SKM-1 (cell line): ENCODE results near the gene LOC128125822.
A peak's percentile ranks its signal among the peaks of the same experiment; 100 is the strongest.
"Not testable (repeated sequence)": the region's sequence is repeated elsewhere in the genome, so short reads cannot be mapped to it uniquely, and the experiment has no call there.

Experiments
- DNase-seq: peaks from one replicate; lab custom pipeline; 2025; ENCODE audit not compliant: unreplicated experiment; lab: John Stamatoyannopoulos, UW

The LOC128125822 gene

DNA sequence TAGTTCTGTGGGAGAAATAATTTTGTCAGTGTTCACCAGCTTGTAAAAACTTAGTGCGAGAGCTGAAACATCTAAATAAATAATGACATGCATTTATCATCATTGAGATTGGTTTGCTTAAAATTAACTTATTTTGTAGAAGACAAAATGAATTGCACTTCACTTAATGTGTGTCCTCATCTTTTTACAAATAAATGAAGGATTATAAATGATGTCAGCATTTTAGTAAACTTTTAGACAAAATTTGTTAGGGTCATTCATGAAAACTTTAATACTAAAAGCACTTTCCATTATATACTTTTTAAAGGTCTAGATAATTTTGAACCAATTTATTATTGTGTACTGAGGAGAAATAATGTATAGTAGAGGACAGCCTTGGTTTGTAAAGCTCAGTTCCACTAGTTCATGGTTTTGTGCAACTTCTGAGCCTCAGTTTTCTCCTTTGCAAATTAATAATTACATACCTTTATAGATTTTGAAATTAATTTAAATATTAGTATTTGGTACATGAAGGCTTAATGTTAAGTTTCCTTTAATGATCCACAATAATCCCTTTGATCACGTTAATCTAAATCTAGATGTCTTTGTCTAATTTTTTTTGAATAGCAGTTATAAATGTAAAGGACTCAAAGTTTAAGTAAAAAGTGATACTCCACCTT is 9.2 kb downstream of the LOC128125822 start:
- no peak for DNase-seq

DNA sequence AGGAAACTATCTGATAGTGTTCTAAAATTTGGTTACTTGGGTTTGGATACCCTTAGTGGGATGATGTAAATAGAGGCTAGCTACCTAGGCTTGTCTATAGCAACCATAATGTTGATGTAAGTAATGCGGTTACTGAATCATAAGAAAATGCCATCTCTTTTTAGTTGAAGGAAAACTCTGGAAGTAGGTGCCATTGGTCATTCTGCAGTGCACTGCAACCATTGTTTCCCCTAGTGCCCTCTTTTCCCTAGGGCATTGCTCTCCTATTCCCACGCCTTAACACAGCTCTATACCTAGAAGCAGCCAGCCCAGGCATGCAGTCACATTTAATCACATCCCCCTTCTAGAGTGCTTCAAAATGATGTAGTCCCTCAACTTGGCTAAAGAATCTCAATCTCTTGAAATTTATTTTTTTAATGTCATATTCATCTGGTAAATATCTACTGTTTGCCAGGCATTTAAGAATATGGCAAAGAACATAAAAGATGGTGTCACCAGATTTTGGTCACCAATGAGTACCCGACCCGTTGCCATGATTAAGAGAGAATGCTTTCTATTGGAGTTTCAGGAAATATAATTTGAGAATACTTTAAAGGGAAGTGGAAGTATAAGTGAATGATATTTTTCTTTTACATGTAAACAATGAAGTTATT is 10.4 kb downstream of the LOC128125822 start:
- DNase-seq, result no peak

DNA sequence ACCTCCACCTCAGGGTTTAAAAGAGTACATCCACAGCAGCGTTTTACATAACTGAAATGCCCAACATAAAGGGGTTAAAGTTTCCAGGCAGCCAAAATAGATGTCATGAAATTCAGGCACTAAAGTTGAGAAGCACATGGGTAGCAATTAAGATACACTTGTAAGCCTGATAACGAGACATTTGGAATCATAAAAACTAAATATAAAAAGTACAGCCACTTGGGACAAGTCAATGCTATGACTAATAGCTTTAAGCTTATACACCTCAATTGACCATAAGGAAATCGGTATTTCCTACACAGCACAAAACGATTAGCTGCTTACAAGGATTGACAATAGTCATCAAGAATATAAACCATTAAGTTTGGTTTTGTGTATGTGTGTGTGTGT is 11.8 kb downstream of the LOC128125822 start:
- DNase-seq, result no peak

DNA sequence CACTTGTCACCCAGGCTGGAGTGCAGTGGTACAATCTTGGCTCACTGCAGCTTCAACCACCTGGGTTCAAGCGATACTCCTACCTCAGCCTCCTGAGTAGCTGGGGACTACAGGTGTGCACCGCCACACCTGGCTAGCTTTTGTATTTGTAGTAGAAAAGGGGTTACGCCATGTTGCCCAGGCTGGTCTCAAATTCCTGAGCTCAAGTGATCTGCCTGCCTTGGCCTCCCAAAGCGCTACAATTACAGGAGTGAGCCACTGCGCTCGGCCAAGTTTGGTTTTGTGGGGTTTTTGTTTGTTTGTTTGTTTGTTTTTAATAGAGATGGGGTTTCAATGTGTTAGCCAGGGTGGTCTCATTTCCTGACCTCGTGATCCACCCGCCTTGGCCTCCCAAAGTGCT is 12.3 kb downstream of the LOC128125822 start:
- DNase-seq, result no peak

DNA sequence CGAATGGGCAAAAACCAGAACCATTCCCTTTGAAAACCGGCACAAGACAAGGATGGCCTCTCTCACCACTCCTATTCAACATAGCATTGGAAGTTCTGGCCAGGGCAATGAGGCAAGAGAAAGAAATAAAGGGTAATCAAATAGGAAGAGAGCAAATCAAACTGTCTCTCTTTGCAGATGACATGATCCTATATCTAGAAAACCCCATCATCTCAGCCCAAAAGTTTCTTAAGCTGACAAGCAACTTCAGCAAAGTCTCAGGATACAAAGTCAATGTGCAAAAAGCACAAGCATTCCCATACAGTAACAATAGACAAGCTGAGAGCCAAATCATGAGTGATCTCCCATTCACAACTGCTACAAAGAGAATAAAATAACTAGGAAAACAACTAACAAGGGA is 13.4 kb downstream of the LOC128125822 start:
- DNase-seq, result not testable (repeated sequence)

DNA sequence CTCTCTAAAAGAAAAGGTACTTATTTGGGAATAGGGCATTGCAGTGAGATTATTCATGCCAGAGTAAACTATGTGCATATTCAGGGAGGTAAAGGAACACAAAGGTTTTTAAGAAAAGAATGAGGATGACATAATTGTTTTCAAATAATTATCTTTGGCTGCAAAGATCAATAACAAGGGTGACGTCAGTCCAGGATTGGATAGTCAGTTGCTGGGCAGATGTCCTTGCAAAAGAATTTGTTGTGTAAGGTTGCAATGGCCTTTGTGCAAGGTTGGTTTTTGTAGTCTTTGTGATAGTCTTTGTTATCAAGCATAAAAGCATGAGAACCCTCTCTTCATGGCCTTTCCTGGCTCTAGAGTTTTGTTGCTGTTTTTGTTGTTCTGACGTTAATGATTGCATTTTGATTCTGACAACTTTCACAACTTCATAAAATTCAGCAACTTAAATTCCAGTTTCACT is 17.7 kb downstream of the LOC128125822 start:
- DNase-seq, result no peak

DNA sequence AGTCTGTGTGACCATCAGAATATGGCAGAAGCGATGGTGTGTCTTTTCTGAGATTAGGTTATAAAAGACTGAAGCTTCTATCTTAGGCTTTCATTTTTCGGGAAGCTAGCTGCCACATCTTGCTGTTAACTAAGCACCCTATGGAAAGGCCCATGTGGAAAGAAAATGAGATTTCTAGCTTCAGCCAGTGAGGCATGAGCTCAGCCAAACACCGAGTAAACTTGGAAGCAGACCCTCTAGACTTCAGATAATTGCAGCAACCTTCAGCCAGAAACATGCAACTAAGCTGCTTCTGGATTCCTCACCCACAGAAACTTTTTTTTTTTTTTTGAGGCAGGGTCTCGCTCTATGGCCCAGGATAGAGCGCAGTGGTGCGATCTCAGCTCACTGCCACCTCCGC is 20.6 kb downstream of the LOC128125822 start:
- DNase-seq, result no peak

DNA sequence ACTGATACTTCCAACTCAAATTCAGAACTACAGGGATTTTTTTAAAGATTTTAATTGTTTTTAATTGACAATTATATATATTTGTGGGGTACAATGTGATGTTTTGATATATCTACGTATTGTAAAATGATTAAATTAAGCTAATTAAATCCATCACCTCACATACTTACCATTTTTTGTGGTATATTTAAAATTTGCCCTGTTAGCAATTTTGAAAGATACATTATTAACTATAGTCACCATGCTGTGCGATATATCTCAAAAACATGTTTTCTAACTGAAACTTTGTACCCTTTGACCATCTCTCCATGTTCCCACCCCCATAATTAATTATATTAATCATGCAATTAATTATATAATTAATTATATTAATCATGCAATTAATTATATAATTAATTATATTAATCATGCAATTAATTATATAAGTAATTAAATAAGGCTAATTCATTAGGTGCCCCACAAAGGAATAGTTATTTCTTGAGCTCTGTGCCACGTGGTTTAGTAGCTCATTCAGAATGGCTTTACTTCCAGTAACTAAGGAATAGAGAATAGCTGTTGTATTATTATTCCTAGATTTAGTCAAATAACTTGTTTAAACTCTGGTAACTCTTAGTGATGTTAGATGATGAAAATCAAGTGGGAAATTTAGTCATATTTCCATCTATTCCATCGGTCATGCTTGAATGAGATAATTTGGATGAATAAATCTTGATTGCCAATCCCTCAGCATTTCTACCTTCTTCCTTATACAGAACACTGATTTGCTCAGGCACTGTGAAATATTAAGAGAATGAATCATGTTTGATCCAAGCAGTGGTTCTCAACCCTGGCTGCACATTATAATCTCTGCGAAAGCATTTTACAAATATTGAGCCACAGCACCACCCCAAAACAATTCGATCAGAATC is 25.1 kb downstream of the LOC128125822 start:
- no peak for DNase-seq

DNA sequence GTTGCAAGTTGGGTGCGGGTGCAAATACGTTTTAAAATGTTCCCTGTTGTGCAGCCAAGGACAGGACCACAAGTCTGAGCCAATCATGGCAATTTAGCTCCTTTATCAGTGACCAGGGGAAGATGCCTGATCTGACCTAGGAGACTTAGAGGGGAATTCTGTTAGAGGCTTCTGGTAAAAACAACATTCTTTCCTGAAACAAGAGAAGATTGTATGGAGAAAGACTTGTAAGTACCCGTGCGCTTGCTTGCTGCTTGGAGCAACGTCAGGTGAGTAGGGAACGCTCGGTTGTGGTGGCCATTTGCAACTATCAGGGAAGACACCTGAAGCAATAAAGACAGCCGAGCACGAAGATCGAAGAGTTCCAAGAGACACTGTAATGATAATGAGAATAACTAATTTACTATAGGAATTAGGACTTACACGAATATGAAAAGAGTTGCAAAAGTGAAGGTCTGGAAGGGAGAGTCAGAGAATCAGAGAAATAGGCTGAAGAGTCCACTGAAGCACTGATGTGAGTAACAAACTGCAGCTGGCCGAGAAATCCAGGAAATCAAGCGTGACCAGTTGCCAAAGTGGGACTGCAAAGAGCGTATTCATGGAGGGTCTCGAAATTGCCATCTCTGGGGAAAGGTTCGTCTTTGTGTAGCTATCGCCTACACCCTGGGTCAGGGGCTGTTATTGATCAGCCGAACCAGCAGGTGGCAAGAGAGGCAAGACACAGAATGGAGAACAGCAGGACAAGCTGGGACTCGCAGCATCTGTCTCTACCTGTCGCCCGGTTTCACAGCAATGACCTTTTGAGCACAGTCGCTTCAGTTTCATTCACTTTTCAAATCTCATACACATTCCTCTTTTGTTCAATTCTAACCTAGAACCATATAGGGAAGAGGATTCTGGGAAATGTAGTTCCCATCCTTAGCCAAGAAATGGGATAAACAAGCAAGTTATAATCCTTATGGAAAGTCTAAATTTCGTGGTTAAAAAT is 26.1 kb downstream of the LOC128125822 start:
- DNase-seq, result peak; percentile 14

DNA sequence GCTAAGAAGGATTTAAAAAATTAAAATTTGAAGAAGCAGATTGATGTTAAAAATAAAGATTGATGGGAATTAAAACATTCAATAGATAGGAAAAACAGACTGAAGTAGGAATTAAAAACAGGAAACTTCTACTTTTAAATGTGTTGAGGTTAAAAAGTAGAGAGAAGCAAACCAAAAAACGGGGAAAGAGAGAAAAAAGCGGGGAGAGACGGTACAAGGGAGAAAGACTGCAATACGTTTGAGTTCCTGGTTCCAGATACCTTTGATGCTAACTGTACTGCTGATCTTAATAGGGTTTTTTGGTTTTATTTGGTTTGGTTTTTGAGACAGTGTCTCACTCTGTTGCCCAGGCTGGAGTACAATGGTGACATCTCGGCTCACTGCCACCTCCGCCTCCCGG is 27.0 kb downstream of the LOC128125822 start:
- no peak for DNase-seq

DNA sequence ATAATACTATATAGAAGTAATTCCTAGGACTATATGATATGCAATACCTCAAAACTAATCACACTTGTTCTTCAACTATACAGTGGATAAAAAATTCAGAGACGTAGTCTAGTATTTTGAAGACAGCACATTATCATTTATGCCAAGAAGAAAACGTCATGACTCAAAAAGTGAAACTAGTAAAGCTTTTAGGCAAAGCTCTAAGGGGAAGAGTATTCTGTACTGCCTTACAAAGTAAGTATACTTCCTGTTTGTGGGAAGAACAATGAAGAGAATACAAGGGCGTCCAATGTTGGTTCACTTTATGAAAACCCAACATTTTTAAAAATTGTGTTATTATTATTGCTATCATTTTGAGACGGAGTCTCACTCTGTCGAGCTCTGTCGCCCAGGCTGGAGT is 27.9 kb downstream of the LOC128125822 start:
- no peak for DNase-seq

DNA sequence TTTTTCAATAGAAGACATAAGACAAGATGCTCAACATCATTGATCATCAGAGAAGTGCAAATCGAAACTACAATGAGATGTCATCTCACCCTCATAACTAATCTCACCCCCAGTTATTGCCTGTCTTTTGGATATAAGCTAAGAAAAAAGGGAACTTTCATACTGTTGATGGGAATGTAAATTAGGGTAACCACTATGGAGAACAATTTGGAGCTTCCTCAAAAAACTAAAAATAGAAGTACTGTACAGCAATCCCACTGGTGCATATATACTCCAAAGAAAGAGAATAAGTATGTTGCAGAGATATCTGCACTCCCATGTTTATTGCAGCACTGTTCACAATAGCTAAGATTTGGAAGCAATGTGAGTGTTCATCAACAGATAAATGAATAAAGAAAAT is 37.0 kb downstream of the LOC128125822 start:
- peak; percentile 25 for DNase-seq

DNA sequence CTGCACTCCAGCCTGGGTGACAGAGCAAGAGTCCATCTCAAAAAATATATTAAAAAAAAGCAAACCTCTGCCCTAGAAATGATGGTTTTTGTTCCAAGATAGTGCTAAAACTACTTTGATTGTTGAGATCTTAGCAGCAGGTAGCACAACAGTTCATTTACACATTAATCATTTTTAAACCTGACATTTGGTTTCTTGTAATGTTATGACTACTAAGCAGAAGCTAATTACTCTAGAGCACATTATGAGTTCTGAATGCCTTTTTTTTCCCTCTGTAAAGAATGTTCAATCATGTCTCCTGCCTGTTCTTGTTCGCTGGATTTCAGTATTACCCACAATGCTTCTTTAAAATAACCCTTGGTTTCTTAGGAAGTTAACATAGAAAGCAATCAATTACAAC is 38.7 kb downstream of the LOC128125822 start:
- DNase-seq, result no peak

DNA sequence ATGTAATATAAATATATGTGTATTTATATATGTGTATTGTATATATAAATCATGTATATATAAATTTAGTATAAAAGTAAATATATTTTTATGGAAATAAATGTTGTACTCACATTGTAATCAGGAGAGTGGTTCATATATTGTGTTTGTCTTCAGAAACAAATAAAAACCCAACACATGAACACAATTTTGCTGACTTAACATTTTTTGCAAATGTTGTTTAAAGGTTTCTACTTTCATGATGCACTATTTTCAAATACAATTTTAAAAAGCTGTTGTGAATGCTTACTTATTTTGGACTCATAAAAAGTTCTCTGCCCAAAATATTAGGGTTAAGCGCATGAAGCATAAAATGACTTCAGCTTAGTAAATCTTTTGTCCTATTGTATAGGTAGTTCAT is 39.3 kb downstream of the LOC128125822 start:
- no peak for DNase-seq

DNA sequence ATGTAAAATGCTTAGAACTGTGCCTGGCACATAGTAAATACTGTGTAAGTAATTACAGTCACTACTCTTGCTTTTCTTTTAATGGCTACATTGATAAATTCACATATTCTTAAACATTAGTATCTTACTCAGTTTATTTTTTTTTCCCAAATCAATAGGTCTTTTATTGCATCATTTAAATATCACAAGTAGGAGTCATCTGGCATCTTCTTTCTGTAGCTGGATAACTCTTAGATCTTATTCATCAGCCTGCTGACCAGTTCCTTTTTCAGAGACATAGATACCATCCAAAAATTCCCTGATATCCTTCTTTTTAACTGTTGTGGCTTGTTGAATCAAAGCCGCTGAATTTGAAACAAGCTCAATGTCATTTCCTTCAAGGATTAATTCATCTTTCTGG is 43.3 kb downstream of the LOC128125822 start:
- DNase-seq, result no peak
